ENCODE results near the gene NSMCE1.
"Not testable (repeated sequence)": the region's sequence is repeated elsewhere in the genome, so short reads cannot be mapped to it uniquely, and the experiment has no call there.

NSMCE1 gene

DNA sequence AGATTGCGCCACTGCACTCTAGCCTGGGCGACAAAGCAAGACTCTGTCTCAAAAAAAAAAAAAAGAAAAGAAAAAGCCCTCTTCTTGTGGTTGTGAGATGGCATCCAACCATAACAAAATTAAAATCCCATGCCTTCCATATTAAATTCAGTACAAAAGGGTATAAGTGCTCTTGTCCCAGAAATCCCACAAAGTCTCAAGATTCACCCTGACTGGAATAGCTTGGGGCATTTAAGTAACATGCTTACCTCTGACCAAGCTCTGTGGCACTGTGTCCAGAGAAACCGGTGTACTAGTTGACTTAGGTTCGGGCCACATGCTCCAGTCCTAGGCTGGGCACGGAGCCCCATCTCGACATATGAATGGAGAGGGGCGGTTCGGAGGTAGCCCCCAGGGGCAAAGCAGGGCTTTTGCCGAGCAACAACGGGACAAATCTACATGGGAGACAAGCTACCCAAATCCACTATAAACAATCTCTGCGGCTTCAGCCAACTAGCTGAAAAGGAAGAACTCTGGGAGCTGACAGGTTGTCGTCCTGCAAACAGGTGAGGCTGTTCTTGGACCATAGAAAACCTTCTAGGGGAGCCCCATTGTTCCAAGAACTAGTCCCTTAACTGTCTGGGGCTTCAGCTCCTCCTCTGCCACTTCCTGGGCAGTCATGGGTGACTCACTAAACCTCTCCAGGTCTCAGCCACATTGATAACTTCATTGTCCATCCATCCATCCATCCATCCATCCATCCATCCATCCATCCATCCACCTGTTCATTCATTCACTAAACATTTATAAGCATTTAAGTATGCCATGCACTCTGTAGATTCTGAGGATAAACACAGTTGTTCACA, 34.9 kb upstream of the NSMCE1 start:
- DNase-seq (ENCODE audit: low read depth in 2 of 2), result no peak

DNA sequence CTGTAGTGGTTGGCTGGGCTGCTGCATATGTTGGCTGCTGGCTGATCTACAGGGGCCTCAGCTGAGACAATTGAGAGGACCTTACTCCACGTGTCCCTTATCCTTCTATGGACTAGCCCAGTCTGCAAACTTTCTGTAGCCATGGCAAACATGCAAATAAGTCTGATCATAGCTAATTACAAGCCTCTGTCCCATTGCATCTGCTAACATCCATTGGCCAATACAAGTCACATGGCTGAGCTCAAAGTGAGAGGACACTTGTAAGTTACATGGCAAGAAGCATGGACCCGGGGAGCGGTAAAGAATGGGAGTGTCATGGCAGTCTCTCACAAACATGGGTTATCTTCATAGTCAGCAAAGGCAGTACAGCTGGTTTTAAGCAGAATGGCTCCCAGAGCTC, 33.6 kb upstream of the NSMCE1 start:
- no peak for DNase-seq (ENCODE audit: low read depth in 2 of 2)

GRCh38 chr16:27301236-27301861, 32.8 kb upstream of the NSMCE1 start:
- DNase-seq (ENCODE audit: low read depth in 2 of 2), result no peak

DNA sequence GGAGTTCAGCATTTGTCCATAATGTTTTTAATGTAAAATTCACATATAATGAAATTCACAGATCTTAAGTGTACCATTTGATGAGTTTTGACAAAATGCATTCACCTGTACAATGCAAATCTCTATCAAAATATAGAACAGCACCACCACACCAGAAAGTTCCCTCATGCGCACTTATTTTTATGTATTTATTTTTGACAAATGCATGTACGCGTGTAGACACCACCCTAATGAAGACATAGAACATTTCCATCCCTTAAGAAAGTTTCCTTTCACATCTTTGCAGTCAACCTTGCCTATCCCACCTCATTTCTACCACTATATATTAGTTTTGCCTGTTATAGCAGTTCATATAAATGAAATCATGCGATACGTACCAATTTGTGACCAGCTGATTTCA, 29.6 kb upstream of the NSMCE1 start:
- DNase-seq (ENCODE audit: low read depth in 2 of 2), result no peak

GRCh38 chr16:27293343-27293742, 24.8 kb upstream of the NSMCE1 start:
- no peak for DNase-seq (ENCODE audit: low read depth in 2 of 2)

- DNase-seq (ENCODE audit: low read depth in 2 of 2), result no peak
These were observed 23.2 kb upstream of the NSMCE1 start for GRCh38 chr16:27291722-27292240.

DNA sequence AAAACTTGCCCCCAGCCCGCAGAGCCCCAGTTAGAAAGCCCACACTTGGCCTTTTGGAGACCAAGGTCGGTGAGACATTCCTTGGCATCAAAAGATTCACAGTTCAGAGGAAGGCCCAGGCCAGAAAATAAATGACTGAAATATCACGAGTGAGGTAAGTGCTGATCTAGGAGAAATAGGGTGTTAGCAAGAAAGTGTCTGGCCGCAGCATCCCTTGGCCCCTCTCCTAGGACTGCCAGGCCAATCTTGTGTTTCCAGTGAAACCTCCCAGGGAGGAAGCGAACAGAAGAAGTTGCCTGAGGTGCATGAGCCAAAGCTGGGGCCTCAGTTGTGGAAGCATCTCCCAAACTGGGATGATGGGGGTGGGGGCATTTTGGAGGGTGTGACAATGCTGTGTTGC, 22.5 kb upstream of the NSMCE1 start:
- DNase-seq (ENCODE audit: low read depth in 2 of 2), result no peak

- DNase-seq (ENCODE audit: low read depth in 2 of 2), result no peak
These were observed 22.0 kb upstream of the NSMCE1 start for GRCh38 chr16:27290562-27290961.

- no peak for DNase-seq (ENCODE audit: low read depth in 2 of 2)
These were observed 21.1 kb upstream of the NSMCE1 start for GRCh38 chr16:27289669-27290068.

GRCh38 chr16:27288313-27288712, 19.7 kb upstream of the NSMCE1 start:
- DNase-seq (ENCODE audit: low read depth in 2 of 2), result not testable (repeated sequence)

GRCh38 chr16:27287887-27288286, 19.3 kb upstream of the NSMCE1 start:
- DNase-seq (ENCODE audit: low read depth in 2 of 2), result no peak

DNA sequence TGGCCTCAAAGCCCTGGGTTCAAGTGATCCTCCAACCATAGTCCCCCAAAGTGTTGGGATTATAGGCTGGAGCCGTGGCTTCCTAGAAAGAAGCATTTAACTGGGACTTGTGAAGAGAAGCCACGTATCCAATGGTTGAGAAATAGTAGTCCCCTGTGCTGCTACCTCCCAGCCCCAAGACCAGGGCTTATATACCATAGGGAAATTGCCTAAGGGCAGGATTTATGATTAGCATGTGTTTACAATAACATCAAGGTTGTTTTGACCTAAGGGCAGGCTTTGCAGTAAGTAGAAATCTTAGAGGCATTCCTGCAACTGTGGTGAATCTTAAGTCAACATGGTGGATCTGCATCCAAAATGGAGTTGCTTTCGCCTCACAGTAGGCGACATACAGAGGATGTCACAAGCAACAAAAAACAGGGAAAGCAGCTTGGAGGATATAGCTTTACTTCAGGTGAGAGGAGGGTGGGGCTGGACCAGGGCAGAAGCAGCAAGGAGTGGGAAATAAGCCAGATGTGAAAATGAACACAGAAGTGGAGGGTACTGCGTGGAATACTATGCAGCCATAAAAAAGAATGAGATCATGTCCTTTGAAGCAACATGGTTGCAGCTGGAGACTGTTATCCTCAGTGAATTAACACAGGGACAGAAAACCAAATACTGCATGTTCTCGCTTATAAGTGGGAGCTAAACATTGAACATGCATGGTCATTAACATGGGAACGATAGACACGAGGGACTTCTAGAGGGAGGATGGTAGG, 18.7 kb upstream of the NSMCE1 start:
- DNase-seq (ENCODE audit: low read depth in 2 of 2), result no peak

- no peak for DNase-seq (ENCODE audit: low read depth in 2 of 2)
These were observed 17.9 kb upstream of the NSMCE1 start for GRCh38 chr16:27286451-27286850.

DNA sequence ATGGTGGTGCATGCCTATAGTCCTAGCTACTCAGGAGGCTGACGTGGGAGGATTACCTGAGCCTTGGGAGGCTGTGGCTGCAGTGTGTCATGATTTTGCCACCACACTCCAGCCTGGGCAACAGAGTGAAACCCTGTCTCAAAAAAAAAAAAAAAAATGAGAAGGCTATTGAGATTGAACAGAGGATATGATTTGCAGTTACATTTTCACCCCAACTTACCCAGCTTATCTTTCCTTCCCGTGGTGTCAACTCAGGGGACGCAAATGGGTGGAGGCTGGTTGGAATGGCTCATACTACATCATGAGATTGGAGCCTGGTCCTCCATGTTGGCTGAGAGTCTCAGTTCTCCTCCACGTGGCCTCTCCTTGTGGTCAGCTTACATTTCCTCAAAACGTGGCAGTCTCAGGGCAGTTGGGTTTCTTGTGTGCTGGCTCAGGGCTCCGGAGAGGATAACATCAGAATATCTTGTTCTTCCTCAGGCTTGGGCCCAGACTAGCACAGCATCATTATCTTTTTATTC, 17.2 kb upstream of the NSMCE1 start:
- no peak for DNase-seq (ENCODE audit: low read depth in 2 of 2)

- DNase-seq (ENCODE audit: low read depth in 2 of 2), result no peak
These were observed 16.5 kb upstream of the NSMCE1 start for GRCh38 chr16:27284865-27285675.

DNA sequence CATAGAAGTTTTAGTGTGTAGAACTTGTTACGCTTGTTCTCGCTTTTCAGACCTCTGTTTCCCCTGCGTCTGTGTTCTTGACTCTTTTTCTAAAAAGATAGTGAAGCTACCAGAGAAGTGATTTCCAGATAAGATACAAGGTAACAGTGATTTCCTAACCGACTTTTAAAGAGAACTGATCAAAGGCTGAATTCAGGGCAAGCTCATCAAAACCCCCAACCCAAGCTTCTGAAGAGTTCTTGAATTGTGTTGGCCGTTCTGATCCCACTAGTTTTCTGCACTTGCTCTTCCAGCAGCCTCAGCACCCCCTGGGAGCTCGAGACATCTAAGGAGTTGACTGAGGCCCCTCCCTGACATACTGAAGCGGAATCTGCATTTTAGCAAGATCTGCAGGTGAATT, 12.7 kb upstream of the NSMCE1 start:
- DNase-seq (ENCODE audit: low read depth in 2 of 2), result no peak

DNA sequence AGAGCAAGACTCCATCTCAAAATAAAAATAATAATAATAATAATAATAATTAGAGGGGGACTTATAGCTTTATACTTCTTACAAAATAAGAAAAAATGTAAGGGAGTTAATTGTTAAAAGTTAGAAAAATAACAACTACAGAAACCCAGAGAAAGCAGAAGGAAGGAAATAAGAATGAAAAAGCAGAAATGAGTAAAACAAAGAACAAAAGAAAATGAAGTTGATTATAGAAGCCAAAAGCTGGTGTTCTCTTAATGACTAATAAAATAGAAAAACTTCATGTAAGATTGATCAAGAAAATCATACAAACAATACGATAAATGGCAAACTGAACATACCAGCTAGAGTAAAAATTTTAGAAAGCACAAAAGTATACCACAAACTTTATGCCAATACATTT, 6.8 kb upstream of the NSMCE1 start:
- no peak for DNase-seq (ENCODE audit: low read depth in 2 of 2)

DNA sequence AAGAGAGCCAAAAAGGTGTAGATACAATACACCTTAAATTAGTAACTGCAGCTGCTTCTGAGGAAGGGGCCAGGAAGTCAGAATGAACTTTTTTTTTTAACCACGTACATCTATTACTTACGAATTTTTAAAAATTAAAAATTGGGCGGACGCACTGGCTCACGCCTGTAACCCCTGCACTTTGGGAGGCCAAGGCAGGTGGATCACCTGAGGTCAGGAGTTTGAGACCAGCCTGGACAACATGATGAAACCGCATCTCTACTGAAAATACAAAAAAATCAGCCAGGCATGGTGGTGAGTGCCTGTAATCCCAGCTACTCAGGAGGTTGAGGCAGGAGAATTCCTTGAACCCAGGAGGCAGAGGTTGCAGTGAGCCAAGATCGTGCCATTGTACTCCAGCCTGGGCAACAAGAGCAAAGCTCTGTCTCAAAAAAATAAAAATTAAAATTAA, 5.9 kb upstream of the NSMCE1 start:
- DNase-seq (ENCODE audit: low read depth in 2 of 2), result not testable (repeated sequence)

- DNase-seq (ENCODE audit: low read depth in 2 of 2), result no peak
These were observed 5.3 kb upstream of the NSMCE1 start for GRCh38 chr16:27273670-27274423.

DNA sequence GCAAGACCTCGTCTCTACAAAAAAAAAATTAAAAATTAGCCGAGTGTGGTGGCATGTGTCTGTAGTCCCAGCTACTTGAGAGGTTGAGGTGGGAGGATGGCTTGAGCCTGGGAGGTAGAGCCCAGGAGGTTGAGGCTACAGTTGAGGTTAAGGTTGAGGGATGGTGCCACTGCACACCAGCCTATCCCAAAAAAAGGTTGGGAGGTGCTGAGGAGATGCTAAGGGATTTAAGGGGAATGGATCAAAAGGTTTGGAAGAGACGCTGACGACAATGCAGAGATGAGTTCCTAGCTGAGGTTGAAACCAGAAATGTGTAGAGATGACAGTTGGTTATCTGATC, 4.7 kb upstream of the NSMCE1 start:
- DNase-seq (ENCODE audit: low read depth in 2 of 2), result no peak

DNA sequence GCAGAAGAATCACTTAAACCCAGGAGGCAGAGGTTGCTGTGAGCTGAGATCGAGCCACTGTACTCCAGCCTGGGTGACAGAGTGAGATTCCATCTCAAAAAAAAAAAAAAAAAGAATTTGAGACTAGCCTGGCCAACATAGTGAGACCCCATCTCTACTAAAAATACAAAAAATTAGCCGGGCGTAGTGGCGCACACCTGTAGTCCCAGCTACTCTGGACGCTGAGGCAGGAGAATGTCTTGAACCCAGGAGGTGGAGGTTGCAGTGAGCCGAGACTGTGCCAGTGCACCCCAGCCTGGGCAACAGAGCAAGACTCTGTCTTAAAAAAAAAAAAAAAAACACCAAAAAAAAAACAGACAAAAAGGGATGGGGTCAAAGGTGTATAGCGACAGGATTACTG, 4.1 kb upstream of the NSMCE1 start:
- not testable (repeated sequence) for DNase-seq (ENCODE audit: low read depth in 2 of 2)

All from activated CD4-positive, alpha-beta T cell treated with anti-CD3 and anti-CD28 coated beads for 24 hours (primary cell).